ENCODE data around the gene ZC3H13. TPM values are rescaled to one million over a fixed set of nuclear protein-coding genes. Genes with fewer than 3 reads are reported as not detected.

Gene ZC3H13
- polyA plus RNA-seq, 1 donor from 2014 or later, result 19.5 TPM

- H3K9me3 ChIP-seq (ENCODE audit: low read length), result no peaks in the 10 kb centered on the region
- H3K27ac ChIP-seq (ENCODE audit: low read length), result no peak overlapping the region
- H4K20me1 ChIP-seq (ENCODE audit: insufficient read depth), result no peaks in the 10 kb centered on the region
- TF ChIP-seq SMC3 (conservative IDR thresholded peaks at IDR 0.05; ENCODE audit: poor library complexity) (peak; percentile 84), EP300 (conservative IDR thresholded peaks at IDR 0.05; ENCODE audit: poor library complexity, severe bottlenecking) (no peak), RAD21 (conservative IDR thresholded peaks at IDR 0.05) (peak; percentile 80), REST (IDR thresholded peaks at IDR 0.05; ENCODE audit: borderline replicate concordance) (no peak), MXI1 (conservative IDR thresholded peaks at IDR 0.05; ENCODE audit: poor library complexity, severe bottlenecking) (no peak), TAF1 (IDR thresholded peaks at IDR 0.05; ENCODE audit: low read depth) (no peak), POLR2AphosphoS5 (IDR thresholded peaks at IDR 0.05) (no peak), CTCF (IDR thresholded peaks at IDR 0.05; ENCODE audit: poor library complexity, severe bottlenecking) (peak; percentile 73), EZH2 (IDR thresholded peaks at IDR 0.05; ENCODE audit: borderline replicate concordance, insufficient read depth, low read length, poor library complexity, severe bottlenecking) (no peak)
- no peak overlapping the region for H2AFZ ChIP-seq (ENCODE audit: low read depth, low read length)
- no peaks in the 10 kb centered on the region for H3K9me2 ChIP-seq (ENCODE audit: insufficient read depth, low read length)
- H3K79me2 ChIP-seq (replicated peaks; ENCODE audit: insufficient read depth, low read length), result no peaks in the 10 kb centered on the region
- no peaks in the 10 kb centered on the region for H3F3A ChIP-seq (ENCODE audit: insufficient read depth, low read length, poor library complexity, severe bottlenecking)
- H3K4me3 ChIP-seq (ENCODE audit: low read length), result no peak overlapping the region
- H3K27me3 ChIP-seq (ENCODE audit: insufficient read depth, low read depth, low read length), result no peaks in the 10 kb centered on the region
- no peak overlapping the region for H3K4me2 ChIP-seq (ENCODE audit: low read length)
- H3K36me3 ChIP-seq (ENCODE audit: insufficient read depth, low read length), result no peaks in the 10 kb centered on the region
- no peak overlapping the region for H3K9ac ChIP-seq (ENCODE audit: low read length)
Observed at GRCh38 chr13:46010148-46010547, 42.4 kb downstream of the ZC3H13 start.

- Histone ChIP-seq H3K9me3 (ENCODE audit: low read length) (no peaks in the 10 kb centered on the region), H3K27me3 (ENCODE audit: insufficient read depth, low read depth, low read length) (no peaks in the 10 kb centered on the region), H3K9ac (ENCODE audit: low read length) (no peak overlapping the region), H3K27ac (ENCODE audit: low read length) (no peak overlapping the region), H3K9me2 (ENCODE audit: insufficient read depth, low read length) (no peaks in the 10 kb centered on the region), H3K79me2 (replicated peaks; ENCODE audit: insufficient read depth, low read length) (no peaks in the 10 kb centered on the region), H3K36me3 (ENCODE audit: insufficient read depth, low read length) (no peaks in the 10 kb centered on the region), H3K4me3 (ENCODE audit: low read length) (no peak overlapping the region), H4K20me1 (ENCODE audit: insufficient read depth) (no peaks in the 10 kb centered on the region), H2AFZ (ENCODE audit: low read depth, low read length) (no peak overlapping the region), H3K4me2 (ENCODE audit: low read length) (no peak overlapping the region), H3F3A (ENCODE audit: insufficient read depth, low read length, poor library complexity, severe bottlenecking) (no peaks in the 10 kb centered on the region)
- TF ChIP-seq TAF1 (IDR thresholded peaks at IDR 0.05; ENCODE audit: low read depth) (no peak), MXI1 (conservative IDR thresholded peaks at IDR 0.05; ENCODE audit: poor library complexity, severe bottlenecking) (no peak), CTCF (IDR thresholded peaks at IDR 0.05; ENCODE audit: poor library complexity, severe bottlenecking) (no peak), REST (IDR thresholded peaks at IDR 0.05; ENCODE audit: borderline replicate concordance) (no peak), EP300 (conservative IDR thresholded peaks at IDR 0.05; ENCODE audit: poor library complexity, severe bottlenecking) (no peak), POLR2AphosphoS5 (IDR thresholded peaks at IDR 0.05) (no peak), RAD21 (conservative IDR thresholded peaks at IDR 0.05) (no peak), SMC3 (conservative IDR thresholded peaks at IDR 0.05; ENCODE audit: poor library complexity) (no peak), EZH2 (IDR thresholded peaks at IDR 0.05; ENCODE audit: borderline replicate concordance, insufficient read depth, low read length, poor library complexity, severe bottlenecking) (no peak)
Observed at GRCh38 chr13:46008631-46009030, 43.9 kb downstream of the ZC3H13 start.
